ENCODE results near the gene CHD8.
A peak's percentile ranks its signal among the peaks of the same experiment; 100 is the strongest.
"Not testable (repeated sequence)": the region's sequence is repeated elsewhere in the genome, so short reads cannot be mapped to it uniquely, and the experiment has no call there.

Gene CHD8

GRCh38 chr14:21442657-21443056, 13.3 kb downstream of the CHD8 start:
- FAIRE-seq; DNase-seq (ENCODE audit: extremely low spot score, insufficient read length, low read depth): not testable (repeated sequence)

GRCh38 chr14:21440859-21441258, 15.1 kb downstream of the CHD8 start:
- no peak for FAIRE-seq

GRCh38 chr14:21437063-21437901, 18.6 kb downstream of the CHD8 start:
- peak; percentile 88 for DNase-seq (ENCODE audit: extremely low spot score, insufficient read length, low read depth)
- peak; percentile 97 for FAIRE-seq

More at GRCh38 chr14:21440859-21441258, 15.1 kb downstream of the CHD8 start:
- no peak for DNase-seq (ENCODE audit: extremely low spot score, insufficient read length, low read depth)

DNA sequence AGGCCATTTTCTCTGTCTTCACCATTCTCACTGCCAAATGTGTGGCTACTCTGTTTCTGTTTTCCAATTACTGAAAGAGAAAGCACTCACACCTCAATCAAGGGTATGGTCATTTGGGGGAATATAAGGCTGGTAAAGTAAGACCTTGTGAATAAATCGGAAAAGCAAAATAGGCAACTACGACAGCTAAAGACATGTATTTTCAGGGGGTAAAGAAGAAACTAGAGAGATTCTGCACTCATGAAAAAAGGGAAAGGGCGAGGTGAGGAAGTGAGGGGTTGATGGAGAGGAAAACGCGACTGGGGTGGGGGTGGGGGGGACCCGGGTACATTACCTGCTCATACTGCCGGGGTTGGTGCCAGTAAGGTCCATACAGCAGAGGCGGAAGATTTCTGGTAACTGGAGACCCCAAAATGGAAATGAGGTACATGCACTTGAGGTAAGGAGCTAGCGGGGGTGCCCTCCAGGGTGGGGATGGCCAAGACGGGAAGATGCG, 19.3 kb downstream of the CHD8 start:
- no peak for FAIRE-seq
- no peak for DNase-seq (ENCODE audit: extremely low spot score, insufficient read length, low read depth)

DNA sequence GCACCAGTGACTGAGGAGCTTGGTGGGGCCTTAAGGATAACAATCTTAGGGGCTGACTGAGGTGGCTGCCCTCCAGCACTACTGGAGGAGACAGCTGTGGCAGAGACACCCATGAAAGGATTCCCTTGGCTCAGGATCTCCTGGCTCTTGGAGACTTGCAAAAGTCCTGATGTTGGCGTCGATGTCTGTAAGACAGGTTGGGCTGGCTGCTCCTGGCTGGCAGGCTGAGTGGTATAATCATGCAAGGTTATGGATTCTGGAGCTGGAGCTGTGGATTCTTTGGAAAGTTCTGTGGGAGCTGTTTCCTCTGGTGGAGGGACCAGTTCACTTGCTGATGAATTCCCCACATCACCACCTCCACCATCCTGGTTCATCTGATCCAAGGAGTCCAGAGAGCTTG, 24.8 kb downstream of the CHD8 start:
- no peak for FAIRE-seq
- DNase-seq (ENCODE audit: extremely low spot score, insufficient read length, low read depth) = no peak

DNA sequence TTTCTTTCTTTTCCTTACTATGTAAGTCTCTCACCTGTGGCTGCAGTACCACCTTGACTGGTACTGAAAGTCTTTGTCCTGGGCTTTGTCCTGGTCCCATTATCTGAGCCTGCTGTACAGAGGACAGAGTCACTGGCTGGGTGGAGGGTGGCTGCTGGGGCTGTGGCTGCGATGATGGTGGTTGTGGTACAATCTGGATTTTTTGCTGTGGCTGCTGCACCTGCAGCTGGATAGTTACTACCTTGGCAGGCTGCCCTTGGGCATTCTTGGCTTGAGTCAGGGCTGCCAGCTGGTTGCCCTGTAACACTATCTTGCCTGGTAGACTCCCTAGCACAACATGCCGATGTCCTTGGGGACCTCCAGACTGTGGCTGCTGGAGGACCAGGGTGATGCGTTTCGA, 27.0 kb downstream of the CHD8 start:
- FAIRE-seq (no peak), DNase-seq (ENCODE audit: extremely low spot score, insufficient read length, low read depth) (no peak)

DNA sequence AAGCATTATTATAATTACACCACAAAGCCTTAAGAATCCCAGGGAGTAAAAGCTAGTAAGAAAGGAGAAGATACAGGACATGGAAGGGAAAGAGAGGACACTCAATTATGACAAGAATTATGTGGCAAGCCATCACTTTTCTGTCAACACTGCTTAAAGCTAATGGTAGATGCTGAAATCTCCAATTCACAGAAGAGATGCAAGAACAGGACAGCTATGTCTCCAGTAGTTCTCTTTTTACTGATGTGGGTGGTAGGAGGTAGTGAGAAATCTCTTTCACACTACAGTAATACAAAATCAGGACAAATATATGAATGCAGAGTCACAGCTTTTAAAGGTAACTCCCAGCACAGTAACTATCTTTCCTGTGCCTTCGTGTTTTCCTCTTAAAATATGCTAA, 29.2 kb downstream of the CHD8 start:
- DNase-seq (ENCODE audit: extremely low spot score, insufficient read length, low read depth) (no peak), FAIRE-seq (no peak)

GRCh38 chr14:21419528-21419927, 36.4 kb downstream of the CHD8 start:
- FAIRE-seq (no peak), DNase-seq (ENCODE audit: extremely low spot score, insufficient read length, low read depth) (no peak)

DNA sequence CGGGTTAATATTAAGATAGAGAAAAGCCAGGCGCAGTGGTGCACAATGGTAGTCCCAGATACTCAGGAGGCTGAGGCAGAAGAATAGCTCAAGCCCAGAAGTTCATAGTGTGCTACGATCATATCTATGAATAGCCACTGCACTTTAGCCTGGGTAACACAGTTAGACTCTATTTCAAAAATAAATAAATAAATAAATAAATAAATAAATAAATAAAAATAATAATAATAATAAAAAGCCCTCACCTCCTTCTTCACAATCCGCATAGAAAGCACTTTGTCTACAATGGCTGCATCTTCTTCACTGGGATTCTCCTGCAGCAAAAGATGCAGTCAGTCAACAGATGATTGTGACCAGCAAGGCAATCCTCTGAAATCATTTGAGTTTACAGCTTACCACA, 40.6 kb downstream of the CHD8 start:
- FAIRE-seq (no peak), DNase-seq (ENCODE audit: extremely low spot score, insufficient read length, low read depth) (no peak)

DNA sequence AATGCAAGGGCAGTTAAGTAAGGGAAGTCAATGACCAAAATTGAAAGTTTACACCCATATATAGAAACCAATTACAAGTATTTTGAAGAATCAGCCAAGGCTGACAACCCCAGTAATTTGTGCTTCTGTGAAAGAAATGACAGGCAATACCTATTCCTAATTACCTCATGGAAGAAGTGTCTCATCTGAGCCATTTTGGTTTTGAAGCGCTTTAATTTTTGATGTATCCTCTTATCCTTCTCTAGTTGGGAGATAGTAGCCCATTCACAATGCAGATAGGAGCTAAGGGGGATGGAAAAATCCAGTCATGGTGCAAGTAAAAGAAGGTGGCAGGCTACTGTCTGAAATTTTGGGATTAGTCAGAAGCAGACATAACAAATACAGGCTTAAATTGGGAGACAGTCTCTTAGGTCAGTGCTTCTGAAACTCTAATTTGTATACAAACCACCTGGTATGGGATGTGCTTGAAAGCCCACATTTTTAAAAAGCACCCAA, 41.7 kb downstream of the CHD8 start:
- DNase-seq (ENCODE audit: extremely low spot score, insufficient read length, low read depth) (no peak), FAIRE-seq (peak; percentile 60)

- DNase-seq (ENCODE audit: extremely low spot score, insufficient read length, low read depth) (no peak), FAIRE-seq (no peak)
These were observed 47.8 kb downstream of the CHD8 start for GRCh38 chr14:21408147-21408546.

DNA sequence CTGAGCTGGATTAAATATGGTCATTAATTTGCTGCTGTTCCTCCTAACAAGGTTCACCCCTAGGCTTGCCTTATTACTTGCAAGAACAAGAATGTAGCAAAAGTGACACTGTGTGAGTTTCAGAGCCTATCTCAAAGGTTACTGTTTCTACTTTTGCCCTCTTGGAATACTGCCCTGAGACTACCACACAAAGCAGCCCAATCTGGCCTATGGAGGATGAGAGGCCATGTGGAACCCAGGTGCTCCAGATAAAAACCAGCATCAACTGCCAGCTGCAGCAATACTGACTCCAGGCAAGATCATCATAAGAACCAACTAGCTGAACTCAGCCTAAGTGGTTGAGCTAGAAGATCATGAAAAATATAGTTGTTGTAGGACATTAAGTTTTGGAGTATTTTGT, 49.7 kb downstream of the CHD8 start:
- FAIRE-seq (no peak), DNase-seq (ENCODE audit: extremely low spot score, insufficient read length, low read depth) (no peak)

GRCh38 chr14:21405097-21405496, 50.8 kb downstream of the CHD8 start:
- no peak for DNase-seq (ENCODE audit: extremely low spot score, insufficient read length, low read depth)
- FAIRE-seq = no peak

- FAIRE-seq (no peak), DNase-seq (ENCODE audit: extremely low spot score, insufficient read length, low read depth) (no peak)
These were observed 56.5 kb downstream of the CHD8 start for GRCh38 chr14:21399311-21399870.

DNA sequence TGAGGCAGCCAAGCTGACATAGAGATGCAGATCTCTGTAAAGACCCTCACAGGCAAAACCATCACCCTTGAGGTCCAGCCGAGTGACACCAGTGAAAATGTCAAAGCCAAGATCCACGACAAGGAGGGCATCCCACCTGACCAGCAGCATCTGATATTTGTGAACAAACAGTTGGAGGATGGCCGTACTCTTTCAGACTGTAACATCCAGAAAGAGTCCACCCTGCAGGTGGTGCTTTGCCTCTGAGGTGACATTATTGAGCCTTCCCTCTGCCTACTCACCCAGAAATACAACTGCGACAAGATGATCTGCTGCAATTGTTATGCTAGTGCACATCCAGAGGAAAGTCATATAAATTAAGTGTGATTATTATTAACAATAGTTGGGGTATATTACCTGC, 57.0 kb downstream of the CHD8 start:
- no peak for DNase-seq (ENCODE audit: extremely low spot score, insufficient read length, low read depth)
- no peak for FAIRE-seq

DNA sequence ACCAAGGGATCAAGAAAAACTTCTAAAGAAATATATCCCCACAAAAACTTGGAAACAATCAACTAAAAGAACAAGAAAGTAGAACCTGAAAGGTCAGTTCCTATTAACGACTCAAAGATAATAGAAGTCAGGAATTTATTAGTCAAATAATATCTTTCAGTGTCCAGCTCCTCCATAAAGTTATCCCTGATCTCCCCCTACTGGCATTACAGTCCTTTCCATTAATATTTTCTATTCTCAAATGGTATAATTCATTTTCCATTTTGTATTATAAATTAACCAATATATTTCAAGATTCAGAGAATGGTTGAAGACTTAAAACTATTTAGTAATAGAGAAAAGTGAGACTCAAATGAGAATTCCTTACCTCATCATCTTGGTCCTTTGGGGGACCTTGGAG, 60.5 kb downstream of the CHD8 start:
- FAIRE-seq (no peak), DNase-seq (ENCODE audit: extremely low spot score, insufficient read length, low read depth) (no peak)

- FAIRE-seq (peak; percentile 50), DNase-seq (ENCODE audit: extremely low spot score, insufficient read length, low read depth) (no peak)
These were observed 70.6 kb downstream of the CHD8 start for GRCh38 chr14:21385188-21385904.

GRCh38 chr14:21384494-21384851, 71.5 kb downstream of the CHD8 start:
- no peak for DNase-seq (ENCODE audit: extremely low spot score, insufficient read length, low read depth)
- FAIRE-seq = no peak

GRCh38 chr14:21383848-21384493, 72.0 kb downstream of the CHD8 start, which contains the start of gene SUPT16H:
TSS of gene SUPT16H (minus strand) at chr14:21384019. CDS start at chr14:21383927, 92 bp downstream.
- peak; percentile 76 for DNase-seq (ENCODE audit: extremely low spot score, insufficient read length, low read depth)

More at GRCh38 chr14:21383848-21384493, 72.0 kb downstream of the CHD8 start, which contains the start of gene SUPT16H:
- FAIRE-seq = peak; percentile 93

Data from GM18507 (cell line).